HepG2 (cell line): Measurements from ENCODE around the gene ACAT2. TPM values are rescaled to one million over a fixed set of nuclear protein-coding genes. Genes with fewer than 3 reads are reported as not detected.

ENCODE experiments used
- CBX2 ChIP-seq, 2 experiments: fragments of 200-600 bp in 1 of 2; sonication (generic); formaldehyde crosslinking in 1 of 2; IDR thresholded peaks; 2 replicates each; pipeline versions ENCODE4 v1.7.0 to v1.8.1; 2018 to 2022; ENCODE audit warnings: low read depth in 2 of 2, low read length in 1 of 2, mild to moderate bottlenecking in 1 of 2, missing genetic modification reagents in 1 of 2
- CREBL2 ChIP-seq: sonication (generic); formaldehyde crosslinking; IDR thresholded peaks from 2 replicates; pipeline ENCODE4 v1.8.1; 2023; ENCODE audit warnings: missing genetic modification reagents, mild to moderate bottlenecking, borderline replicate concordance
- ESRRA ChIP-seq: sonication (generic); formaldehyde crosslinking; IDR thresholded peaks from 2 replicates; pipeline ENCODE4 v1.5.1; 2020; ENCODE audit warnings: mild to moderate bottlenecking, low read depth, missing genetic modification reagents
- MAF1 ChIP-seq: sonication (generic); formaldehyde crosslinking; IDR thresholded peaks from 2 replicates; pipeline ENCODE4 v1.5.0; 2020; ENCODE audit warnings: missing genetic modification reagents, borderline replicate concordance
- MAFF ChIP-seq: IDR thresholded peaks from 2 replicates; pipeline ENCODE4 v1.6.1; 2011; ENCODE audit warnings: low read depth, low read length, improper control_type of control experiment
- PRMT3 ChIP-seq: sonication (generic); formaldehyde crosslinking; IDR thresholded peaks from 2 replicates; pipeline ENCODE4 v1.8.1; 2022; ENCODE audit warnings: low read depth, mild to moderate bottlenecking, moderate library complexity, missing genetic modification reagents, borderline replicate concordance
- SMARCE1 ChIP-seq: fragments of 450-650 bp; IDR thresholded peaks from 2 replicates; pipeline ENCODE4 v1.6.1; 2017; ENCODE audit warnings: borderline replicate concordance
- TEAD2 ChIP-seq: sonication (generic); formaldehyde crosslinking; IDR thresholded peaks from 2 replicates; pipeline ENCODE4 v1.9.0; 2021; ENCODE audit warnings: missing genetic modification reagents
- ZBTB34 ChIP-seq: sonication (generic); formaldehyde crosslinking; IDR thresholded peaks from 2 replicates; pipeline ENCODE4 v1.8.0; 2022; ENCODE audit warnings: mild to moderate bottlenecking, missing genetic modification reagents
- ZBTB40 ChIP-seq, 2 experiments: fragments of 450-650 bp in 1 of 2; sonication (generic) in 1 of 2; formaldehyde crosslinking in 1 of 2; IDR thresholded peaks; 2 replicates each; pipeline versions ENCODE4 v1.6.1 to v1.8.0; 2016 to 2022; ENCODE audit warnings: antibody characterized with exemption in 1 of 2, mild to moderate bottlenecking in 1 of 2, missing genetic modification reagents in 1 of 2
- ZFP41 ChIP-seq: sonication (generic); formaldehyde crosslinking; IDR thresholded peaks from 2 replicates; pipeline ENCODE4 v1.4.0; 2020; ENCODE audit warnings: mild to moderate bottlenecking, missing genetic modification reagents, borderline replicate concordance
- ZFY ChIP-seq: sonication (generic); formaldehyde crosslinking; IDR thresholded peaks from 2 replicates; pipeline ENCODE4 v1.4.0; 2020; ENCODE audit warnings: missing genetic modification reagents
- ZKSCAN5 ChIP-seq: sonication (generic); formaldehyde crosslinking; IDR thresholded peaks from 2 replicates; pipeline ENCODE4 v1.5.1; 2020; ENCODE audit warnings: mild to moderate bottlenecking, missing genetic modification reagents
- ZNF18 ChIP-seq: sonication (generic); formaldehyde crosslinking; IDR thresholded peaks from 2 replicates; pipeline ENCODE4 v1.8.0; 2022; ENCODE audit warnings: mild to moderate bottlenecking, missing genetic modification reagents; ENCODE audit not compliant: insufficient replicate concordance
- ZNF367 ChIP-seq: sonication (generic); formaldehyde crosslinking; IDR thresholded peaks from 2 replicates; pipeline ENCODE4 v1.4.0; 2020; ENCODE audit warnings: missing genetic modification reagents, borderline replicate concordance
- polyA plus RNA-seq, 8 experiments: library from polyadenylated mRNA; depleted of rRNA in 3 of 8; stranded (reverse) in 7 of 8; unstranded in 1 of 8; fragments of >200 nt; fragmentation: Illumina TruSeq in 4 of 8; extraction: Trizol in 4 of 8; gene quantifications; 2 replicates each; pipeline versions ENCODE4 v1.2.1 to v1.2.3, GENCODE V29; 2011 to 2016; ENCODE audit warnings: low read depth in 4 of 8, missing spikeins in 1 of 8, mixed read lengths in 1 of 8; ENCODE audit not compliant: insufficient read depth in 1 of 8
- total RNA-seq, 5 experiments: library from RNA; depleted of rRNA; stranded (reverse); fragments of >200 nt; fragmentation: Illumina TruSeq; extraction: Trizol; gene quantifications; 2 replicates each; pipeline ENCODE4 v1.2.3, GENCODE V29; 2016; ENCODE audit warnings: low read depth in 1 of 5

The ACAT2 gene
- total and polyA plus RNA-seq, 2 of the 13 experiments (the other 11 are each of a cell fraction or from before 2014, with no cell fraction given), result 121 to 534 TPM

GRCh38 chr6:159789377-159790148 lies 27.7 kb downstream of the ACAT2 start, which contains the start of gene TCP1 (continued):
- TF ChIP-seq TEAD2 (CRISPR knock-in tag), result no peak
- TF ChIP-seq ZNF18 (CRISPR knock-in tag), result no peak
- TF ChIP-seq CBX2 (IDR thresholded peaks at IDR 0.05; ENCODE audit: low read depth, low read length), result no peak
- no peak for TF ChIP-seq CBX2 (CRISPR knock-in tag; IDR thresholded peaks at IDR 0.05; ENCODE audit: low read depth)
- no peak for TF ChIP-seq ZFP41 (CRISPR knock-in tag)
- no peak for TF ChIP-seq ZNF367
- no peak for TF ChIP-seq SMARCE1
- no peak; the same call in 1 of the 2 replicates for TF ChIP-seq ESRRA (CRISPR knock-in tag)
- TF ChIP-seq MAF1 (CRISPR knock-in tag), result 0 out of 2 replicates have a peak, but pooled peaks have one; percentile 4
- 0 out of 2 replicates have a peak, but pooled peaks have one; percentile 19 for TF ChIP-seq MAFF
- peak; percentile 79; the same call in 1 of the 2 replicates for TF ChIP-seq ZBTB34 (CRISPR knock-in tag)
- no peak; the same call in 1 of the 2 replicates for TF ChIP-seq CREBL2
- no peak for TF ChIP-seq PRMT3
- TF ChIP-seq ZFY (CRISPR knock-in tag), result peak; percentile 94
- peak; percentile 84 for TF ChIP-seq ZBTB40 (IDR thresholded peaks at IDR 0.05)
- TF ChIP-seq ZBTB40 (CRISPR knock-in tag; IDR thresholded peaks at IDR 0.05), result no peak
- no peak for TF ChIP-seq ZKSCAN5 (CRISPR knock-in tag)
